ENCODE results near the gene TXK.

DNA sequence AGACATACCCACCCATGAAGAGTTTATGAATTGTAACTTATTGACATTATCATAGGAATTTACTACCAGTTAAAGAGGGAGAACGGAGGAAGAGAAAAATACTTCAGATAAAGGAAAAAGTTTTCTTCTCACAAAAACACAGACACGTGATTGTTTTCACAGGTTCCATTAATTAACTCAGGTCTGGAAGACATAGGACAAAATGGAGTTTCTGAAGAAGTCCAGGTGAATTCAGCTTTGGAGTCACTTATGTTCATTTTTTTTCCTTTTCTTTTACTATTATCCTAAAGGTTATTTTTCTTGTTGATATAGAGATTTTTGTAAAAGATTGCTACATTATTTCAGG is 97.0 kb downstream of the TXK start:
- TF ChIP-seq, protein P1, sequence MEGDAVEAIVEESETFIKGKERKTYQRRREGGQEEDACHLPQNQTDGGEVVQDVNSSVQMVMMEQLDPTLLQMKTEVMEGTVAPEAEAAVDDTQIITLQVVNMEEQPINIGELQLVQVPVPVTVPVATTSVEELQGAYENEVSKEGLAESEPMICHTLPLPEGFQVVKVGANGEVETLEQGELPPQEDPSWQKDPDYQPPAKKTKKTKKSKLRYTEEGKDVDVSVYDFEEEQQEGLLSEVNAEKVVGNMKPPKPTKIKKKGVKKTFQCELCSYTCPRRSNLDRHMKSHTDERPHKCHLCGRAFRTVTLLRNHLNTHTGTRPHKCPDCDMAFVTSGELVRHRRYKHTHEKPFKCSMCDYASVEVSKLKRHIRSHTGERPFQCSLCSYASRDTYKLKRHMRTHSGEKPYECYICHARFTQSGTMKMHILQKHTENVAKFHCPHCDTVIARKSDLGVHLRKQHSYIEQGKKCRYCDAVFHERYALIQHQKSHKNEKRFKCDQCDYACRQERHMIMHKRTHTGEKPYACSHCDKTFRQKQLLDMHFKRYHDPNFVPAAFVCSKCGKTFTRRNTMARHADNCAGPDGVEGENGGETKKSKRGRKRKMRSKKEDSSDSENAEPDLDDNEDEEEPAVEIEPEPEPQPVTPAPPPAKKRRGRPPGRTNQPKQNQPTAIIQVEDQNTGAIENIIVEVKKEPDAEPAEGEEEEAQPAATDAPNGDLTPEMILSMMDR (IDR thresholded peaks at IDR 0.05): no peak
- TF ChIP-seq POLR2A (IDR thresholded peaks at IDR 0.05): no peak
